Renal pelvis (tissue), 4 donors: Measurements from ENCODE around the gene TOMM7. TPM values are rescaled to one million over a fixed set of nuclear protein-coding genes. Genes with fewer than 3 reads are reported as not detected.
"Not testable (repeated sequence)": the region's sequence is repeated elsewhere in the genome, so short reads cannot be mapped to it uniquely, and the experiment has no call there.

Experiments used
- DNase-seq: peaks from one replicate; pipeline ENCODE4 v3.0.0-alpha.2; 2013
- polyA plus RNA-seq, 3 donors: library from polyadenylated mRNA; unstranded; fragments of 120-200 nt; gene quantifications; one replicate each; pipeline ENCODE4 v1.2.1, GENCODE V29; 2013; ENCODE audit not compliant: insufficient read length in 3 of 3

The TOMM7 gene
- polyA plus RNA-seq, 3 donors, result 346 to 461 (median 386) TPM

DNA sequence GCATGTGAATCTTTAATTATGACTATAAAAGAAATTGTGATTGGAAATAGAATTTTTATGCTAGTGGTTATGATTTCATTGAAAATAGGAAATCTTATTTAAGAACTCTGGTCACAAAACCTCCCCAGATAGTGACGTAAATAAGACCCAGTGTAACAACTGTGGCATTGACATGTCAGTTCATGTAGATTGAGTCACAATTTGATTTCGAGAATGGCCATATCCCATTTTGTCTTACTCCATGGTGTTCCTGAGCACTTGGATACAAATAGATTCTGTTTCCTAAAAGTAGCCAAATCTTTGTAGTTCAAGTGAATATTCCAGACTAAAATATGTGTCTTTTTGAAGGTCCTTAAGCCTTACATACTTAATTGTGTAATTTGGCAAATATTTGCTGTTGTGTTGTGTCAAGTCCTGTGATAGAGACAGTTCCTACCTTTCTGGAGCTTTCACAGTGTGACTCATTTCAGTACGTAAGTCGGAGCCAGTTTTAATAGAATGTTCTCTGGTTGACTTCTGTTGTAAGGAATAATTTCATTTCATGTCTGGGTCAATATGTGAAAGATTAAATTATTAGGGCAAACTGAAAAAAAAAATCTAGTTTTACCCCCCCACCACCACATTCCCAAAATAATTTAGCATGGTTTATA lies 37.1 kb upstream of the TOMM7 start:
- DNase-seq, result no peak

DNA sequence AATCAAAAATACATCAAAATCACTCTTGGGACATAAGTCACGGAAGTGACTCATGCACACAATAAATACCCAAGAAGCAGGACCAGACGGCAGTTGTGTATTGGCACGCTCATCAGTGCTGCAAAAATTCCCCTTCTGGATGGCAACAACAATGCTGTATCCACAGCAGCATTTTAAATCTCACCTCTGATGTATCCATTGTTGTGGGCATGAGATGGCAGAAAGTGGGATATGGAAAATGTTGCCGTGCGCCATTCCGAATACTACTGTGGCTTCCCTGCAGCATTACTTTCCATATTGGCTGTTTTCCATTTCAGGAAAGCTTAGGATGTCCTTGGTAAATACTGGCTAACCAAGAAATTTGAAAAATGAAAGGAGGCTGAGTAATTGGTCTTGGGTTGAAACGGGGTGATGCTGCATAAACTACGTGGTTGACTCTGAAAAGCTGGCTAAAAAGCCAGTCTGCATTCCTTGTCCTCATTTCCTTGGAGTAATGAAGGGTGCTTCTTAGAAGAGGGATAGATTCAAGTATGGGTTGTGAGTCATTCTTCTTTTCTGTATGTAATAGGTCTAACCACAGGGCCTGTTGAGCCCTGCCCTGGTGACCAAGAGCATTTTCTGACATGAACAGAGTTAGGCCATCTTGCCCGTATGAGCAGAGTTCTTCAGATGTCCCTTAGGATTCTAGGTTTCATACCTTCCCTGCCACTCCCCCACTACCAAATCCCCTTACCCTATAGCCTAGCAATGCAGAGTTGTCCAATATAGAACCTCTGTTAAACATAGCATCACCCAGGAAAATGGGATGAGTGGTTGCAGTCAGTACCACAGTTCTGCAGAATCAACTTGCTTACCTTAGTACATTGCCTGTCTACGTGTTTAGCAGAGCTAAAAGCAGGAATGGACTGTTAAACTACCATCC lies 36.3 kb upstream of the TOMM7 start:
- DNase-seq, result no peak

DNA sequence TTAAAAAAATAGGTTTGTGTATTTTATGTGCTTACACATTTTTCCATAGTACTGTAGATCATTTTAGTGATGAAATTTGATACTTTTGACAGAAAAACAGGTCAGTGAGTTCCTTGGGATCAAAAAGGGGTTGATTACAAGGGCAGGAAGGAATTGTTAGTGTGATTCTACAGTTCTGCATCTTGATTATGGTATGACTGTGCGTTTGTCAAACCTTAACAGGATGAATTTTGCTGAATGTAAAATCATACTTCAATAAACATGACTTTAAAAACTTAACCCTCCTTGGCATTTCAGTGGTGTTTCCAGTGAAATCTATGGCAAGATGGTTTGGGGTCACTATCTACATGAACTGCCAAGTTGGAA lies 35.6 kb upstream of the TOMM7 start:
- DNase-seq, result no peak

DNA sequence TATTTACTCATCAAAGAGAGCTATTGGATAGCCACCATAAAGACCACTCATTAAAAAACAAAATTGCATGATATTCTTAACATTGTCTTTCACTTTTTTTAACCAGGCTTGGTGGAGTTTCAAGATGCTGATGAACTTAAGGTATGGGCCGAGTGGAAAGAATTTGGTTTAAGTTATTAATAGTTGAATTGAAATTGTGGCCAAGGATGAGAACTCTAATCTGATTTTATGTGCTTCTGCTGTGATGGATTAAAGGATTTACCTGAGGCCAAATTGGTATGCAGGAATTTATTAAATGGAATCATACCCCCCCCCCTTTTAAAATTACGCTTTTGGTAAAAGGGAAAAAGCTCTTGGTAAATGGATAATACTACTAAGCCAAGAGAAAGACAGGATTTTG lies 33.8 kb upstream of the TOMM7 start:
- no peak for DNase-seq

DNA sequence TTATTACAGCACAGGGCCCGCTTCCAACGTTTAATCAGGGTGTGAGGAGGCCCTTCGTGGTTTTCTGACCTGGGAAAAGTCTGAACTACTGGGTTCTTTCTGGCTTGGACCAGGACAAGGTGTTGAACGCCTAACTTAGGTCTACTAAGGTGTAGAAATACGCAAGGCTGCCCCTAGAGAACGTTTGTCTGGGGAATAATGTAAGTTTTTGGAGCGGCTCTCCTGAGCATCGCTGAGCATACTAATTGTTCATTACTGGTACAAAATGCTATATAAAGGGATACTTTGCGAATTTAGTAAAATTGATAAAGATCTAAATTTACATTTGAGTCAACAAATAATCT lies 32.4 kb upstream of the TOMM7 start:
- no peak for DNase-seq

DNA sequence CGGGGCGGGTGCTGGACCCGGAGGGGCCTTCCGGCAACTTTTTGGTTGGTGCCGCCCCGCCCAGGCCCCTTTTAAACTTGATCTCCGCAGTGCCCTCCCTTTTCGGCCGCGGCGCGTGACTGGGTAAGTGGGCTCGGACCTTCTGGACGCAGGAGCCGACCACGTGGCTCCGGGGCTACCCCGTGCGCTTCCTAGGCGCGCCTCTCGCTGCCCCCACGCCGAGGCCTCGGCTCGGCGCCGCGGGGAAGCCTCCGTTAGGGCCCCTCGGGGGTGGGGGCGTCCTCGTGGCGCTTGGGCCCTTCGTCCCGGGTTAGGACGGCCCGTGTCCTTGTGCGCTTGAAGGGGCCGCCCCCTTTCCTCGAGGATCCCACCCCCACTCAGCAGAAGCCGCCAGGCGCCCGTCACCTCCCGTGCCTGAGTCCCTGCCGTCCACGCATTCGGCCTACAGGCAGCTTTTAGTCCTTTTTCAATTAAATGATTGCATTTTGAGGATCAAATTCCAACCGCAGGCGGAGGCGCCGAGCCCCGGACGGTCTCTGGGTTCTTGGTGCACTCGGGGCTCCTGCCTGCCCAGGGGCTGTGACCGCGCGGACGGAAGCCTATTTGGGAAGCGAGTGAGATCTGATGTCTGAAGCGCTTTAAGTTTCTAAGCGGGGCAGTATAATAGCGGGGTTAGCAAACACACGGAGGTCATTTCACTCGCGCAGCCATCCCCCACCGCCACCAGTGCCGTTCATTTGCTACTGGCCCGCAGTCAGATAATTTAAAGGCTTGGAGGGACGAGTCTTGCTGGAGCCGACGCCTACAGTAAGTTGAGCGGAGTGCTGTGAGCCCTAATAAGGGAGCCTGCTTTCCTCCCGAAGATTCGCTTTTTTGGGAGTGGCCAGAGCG lies 31.8 kb upstream of the TOMM7 start:
- peak; percentile 54 for DNase-seq

DNA sequence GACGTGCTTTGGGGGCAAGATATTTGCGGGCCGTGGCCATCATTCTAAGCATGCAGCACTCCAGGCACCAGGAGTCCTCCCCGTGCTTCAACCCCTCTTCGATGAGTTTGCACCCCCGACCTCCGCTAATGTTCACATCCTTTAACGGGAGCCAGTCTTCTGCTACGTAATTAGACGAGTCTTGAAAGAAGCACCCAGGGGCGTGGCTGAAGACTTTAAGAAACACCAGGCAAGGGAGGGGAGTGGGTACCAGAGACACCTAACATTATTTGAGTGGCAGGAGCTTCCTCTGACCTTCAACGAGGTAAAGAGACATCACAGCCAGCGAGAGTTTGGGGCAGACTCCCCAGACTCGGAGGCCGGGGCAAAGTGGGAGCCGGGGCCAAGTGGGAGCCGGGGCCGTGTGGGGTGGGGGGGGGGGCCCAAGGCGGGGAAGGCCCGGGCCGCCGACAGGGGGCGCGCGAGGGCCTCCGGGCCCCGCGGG lies 31.1 kb upstream of the TOMM7 start:
- no peak for DNase-seq

DNA sequence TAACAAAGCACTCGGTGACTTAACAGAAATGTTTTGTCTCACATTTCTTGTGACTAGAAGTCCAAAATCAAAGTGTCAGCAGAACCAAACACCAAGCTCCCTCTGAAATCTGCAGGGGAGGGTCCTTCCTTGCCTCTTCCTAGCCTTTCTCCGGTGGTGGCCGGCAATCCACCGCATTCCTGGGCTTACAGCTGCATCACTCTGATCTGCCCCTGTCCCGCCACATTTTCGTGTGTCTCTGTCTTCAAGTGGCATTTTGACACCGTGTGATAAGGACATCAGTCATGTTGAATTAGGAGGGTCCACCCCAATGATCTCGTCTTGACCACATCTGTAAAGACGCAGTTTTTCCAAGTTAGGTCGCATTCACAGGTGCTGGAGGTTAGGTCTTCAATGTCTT lies 30.5 kb upstream of the TOMM7 start:
- no peak for DNase-seq

DNA sequence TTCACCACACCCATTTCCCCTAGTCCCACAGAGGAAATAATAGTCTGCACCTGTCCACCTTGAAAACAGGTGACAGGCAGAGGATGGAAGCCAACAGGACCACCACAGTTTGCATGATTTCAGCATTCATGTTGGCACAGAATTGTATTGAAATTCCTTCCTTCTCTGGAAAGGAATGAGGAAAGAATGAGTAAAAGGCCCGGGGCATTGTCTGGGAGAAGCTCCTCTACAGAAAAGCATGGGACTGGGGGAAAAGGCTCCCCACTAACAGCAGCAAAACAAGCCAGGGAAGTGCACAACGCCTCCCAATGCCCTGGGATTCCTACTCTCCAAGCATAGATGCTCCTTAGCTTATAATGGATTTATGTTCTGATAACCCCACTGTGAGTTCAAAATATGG lies 28.5 kb upstream of the TOMM7 start:
- DNase-seq, result no peak

DNA sequence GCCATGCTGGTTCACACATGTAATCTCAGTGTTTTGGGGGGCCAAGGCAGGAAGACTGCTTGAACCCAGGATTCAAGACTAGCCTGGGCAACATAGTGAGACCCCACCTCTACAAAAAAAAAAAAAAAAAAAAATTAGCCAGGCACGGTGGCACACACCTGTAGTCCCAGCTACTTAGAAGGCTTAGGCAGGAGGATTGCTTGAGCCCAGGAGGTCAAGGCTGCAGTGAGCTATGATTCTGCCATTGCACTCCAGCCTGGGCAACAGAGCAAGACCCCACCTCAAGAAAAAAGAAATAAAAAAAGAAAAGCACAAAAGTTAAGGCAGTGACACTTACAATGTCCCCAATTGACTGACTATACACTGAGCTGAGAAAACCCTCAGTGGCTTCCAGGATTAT lies 27.7 kb upstream of the TOMM7 start:
- DNase-seq, result not testable (repeated sequence)

DNA sequence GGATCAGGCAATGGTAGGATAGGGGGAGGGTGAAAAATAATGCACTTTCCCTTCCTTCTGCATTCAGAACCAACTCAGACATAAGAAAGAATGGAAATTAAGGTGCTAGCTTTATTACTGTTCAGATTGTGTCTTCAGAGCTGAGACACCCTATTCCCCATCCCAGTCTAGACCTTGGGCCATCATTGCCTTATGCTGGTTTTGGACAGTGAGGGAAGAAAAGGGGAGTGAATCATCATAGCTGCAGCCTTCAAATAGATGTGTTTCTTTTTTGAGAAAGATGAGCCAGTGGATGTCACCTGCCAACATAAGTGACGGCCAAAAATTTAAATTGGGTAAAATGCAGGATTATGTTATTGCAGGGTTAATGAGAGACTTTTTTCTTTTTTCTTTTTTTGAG lies 27.0 kb upstream of the TOMM7 start:
- DNase-seq, result no peak

DNA sequence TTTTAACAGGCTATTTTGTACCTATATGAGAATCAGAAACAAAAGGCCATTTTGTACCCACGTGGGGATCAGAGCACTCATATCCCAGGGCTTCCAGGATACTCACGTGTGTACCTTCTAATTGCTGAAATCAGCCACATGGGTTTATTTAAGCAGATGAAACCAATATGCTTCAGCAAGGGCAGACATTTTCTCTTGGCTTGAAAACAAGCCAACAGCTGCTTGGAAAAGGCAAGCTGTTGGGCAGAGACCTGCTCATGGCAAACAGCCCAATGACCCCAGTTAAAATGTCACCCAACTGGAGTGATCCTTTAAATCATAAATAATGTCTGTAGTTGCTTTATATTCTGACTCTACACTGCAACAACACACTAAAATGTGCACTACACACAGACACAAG lies 26.5 kb upstream of the TOMM7 start:
- DNase-seq, result no peak

DNA sequence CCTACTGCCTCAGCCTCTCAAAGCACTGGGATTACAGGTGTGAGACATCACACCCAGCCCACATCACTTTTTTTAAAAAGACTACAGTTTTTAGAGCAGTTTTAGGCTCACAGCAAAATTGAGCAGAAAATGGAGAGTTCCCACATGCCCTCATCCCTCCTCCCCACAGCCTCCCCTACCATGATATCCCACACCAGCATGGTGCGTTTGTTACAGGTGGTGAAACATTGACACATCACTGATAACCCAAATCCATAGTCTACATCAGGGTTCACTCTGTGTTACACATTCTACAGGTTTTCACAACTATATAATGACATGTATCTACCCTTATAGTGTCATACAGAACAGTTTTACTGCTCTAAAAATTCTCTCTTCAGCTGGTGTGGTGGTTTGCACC lies 24.3 kb upstream of the TOMM7 start:
- DNase-seq, result no peak

DNA sequence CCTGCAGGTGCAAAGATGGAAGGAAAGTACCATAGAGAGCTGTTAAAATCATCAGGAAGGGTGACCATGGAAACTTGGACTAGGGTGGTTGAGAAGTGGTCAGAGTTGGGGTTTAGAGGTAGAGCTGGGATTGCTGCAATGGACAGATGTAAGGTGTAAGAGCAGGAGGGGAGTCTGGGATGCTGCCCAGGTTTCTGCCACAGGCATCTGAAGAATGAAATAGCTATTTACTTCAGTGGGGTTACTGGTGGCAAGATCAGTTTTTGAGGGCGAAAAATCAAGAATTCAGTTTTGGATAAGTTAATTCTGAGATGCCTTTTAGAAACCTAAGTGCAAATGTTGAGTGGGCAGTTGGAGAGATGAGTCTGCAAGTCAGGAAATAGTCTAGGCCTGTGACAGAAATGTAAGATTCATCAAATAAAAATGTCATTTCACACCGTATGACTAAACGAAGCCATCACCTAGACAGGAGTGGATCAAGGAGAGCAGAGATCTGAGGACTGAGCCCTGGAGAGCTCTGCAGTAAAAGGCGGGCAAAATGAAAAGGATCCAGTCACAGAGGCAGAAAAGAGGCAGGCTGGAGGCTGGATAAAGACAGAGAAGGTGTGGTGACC lies 22.7 kb upstream of the TOMM7 start:
- DNase-seq, result no peak

DNA sequence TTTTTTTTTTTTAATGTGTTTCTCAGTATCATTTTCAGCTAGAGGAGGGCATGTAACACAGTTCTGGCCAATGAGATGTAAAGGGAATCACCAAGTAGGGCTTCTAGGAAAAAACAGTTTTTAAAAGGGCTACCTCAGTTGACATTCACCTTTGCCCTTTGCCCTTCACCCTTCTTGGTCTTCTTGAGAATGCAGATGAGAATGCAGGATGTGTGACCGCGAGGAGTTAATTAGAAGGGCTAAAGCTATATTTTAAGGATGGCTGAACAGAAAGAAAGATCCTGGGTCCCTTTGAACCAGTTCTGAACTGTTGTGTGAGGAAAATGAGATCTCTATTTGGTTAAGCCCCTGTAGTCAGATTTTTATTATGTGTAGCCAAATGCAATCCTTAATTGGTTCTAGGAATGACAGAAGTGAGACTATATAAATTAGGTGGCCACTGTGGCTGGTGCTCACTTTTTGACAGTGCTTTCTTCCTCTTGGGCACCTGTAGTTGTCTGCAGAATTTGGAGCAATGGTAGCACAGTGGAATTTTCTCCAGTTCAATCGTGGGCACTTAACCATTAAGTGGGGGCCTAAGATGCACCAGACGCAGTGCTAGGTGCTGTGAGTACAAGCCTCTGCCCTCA lies 21.1 kb upstream of the TOMM7 start:
- DNase-seq, result no peak

DNA sequence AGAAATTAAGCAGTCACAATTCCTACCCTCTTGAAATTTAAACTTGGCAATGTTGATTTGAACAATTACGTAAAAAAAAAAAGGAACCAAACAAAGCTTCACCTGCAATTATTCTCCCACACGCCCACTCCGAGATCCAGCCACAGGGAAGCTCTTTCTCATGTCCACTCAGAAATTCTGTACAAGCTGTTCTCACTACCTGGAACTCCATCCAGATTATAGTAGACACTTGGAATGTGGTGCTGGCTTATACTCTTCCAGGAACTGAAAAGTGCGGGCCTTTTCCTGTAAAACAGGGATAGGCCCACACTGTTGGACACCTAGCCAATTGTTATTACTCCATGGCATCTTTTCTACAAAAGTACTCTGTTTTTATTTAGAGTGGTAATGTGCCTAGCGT lies 20.3 kb upstream of the TOMM7 start:
- no peak for DNase-seq

DNA sequence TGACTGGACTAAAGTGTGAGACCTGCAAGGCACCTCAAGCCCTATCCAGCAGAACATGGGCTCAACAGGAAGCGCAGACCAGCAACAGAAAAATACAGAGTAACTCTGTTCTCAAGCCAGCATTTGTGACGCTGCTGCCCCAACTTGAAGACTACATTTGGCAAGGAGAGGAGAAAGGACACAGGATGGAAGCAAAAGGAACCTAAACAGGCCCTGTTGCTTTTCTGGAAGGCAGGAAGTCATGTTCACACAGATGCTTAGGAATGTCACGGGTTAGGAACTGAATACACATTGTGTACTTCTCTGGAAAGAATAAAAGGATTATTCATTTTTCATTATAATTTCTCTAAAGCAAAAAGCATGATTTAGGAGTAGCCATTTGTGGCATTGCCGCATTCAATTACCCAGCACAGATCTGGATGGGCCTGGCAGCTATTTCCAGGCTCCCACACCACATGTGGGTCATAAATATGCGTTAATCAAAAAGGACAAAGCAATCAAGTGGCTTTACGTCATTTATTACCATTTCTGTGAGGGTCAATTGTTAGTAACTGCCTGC lies 19.8 kb upstream of the TOMM7 start:
- DNase-seq, result no peak

DNA sequence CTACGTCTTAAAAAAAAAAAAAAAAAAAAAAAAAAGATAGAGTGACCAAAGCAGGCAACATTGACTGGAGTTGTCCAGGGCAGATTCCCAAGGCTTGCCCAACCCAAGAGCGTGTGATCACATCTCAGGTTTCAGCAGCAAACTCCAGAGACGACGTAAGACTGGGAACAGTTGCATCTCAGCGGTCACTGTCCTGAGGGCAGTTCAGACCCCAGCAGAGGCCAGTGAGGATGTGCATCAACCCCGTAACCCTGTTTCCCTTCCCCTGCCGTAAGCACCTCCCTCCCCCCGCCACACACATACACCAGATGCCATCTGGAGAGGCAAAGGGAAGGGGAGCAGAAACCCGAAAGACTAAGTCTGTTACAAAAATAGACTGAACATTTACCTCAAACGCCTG lies 19.3 kb upstream of the TOMM7 start:
- DNase-seq, result no peak

DNA sequence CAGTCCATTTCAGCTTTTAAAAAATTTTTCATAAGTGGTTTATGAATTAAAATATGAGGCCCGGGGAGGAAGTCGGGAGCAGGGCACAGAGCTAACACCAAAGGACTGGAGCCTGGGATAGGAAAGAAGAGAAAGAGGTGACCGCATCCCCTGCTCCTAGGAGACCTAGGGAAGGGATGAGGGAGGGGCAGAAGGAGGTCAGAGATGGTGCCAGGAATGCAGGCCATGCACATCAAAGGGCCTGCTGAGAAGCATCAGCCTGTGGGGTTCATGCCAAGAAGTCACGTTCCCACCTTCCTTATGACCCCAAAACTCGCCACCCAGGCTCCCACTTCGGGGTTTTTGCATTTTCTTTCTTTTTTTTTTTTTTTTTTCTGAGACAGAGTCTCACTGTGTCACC lies 14.7 kb upstream of the TOMM7 start:
- DNase-seq, result no peak

DNA sequence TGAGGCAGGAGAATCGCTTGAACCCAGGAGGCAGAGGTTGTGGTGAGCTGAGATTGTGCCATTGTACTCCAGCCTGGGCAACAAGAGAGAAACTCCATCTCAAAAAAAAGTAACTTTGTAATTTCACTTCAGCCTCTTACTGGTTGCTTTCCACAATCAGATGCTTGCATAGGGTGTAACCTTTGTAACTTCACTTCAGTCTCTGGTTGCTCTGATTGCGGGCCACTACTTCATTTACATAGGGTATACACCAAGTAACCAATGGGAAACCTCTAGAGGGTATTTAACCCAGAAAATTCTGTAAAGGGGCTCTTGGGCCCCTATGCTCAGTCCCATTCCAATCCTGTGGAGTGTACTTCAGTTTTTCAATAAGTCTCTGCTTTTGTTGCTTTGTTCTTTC lies 13.9 kb upstream of the TOMM7 start:
- not testable (repeated sequence) for DNase-seq

DNA sequence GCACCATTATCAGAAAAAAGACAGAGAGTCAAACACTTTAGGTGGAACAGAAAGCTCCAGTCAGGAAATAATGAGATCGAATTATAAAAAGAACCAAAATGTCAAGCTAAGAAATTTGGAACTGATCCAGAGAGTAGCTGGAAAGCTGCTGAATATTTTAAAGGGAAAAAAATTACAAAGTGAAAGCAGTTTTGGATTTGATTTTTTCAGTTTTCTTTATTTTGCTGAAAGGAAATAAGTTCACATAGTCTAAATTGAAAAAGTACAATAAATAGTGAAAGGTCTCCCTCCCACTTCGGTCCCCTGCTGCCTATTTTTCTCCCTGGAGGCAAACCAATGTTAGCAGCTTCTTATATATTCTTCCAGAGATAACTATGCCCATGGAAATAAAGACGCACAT lies 11.3 kb upstream of the TOMM7 start:
- DNase-seq, result no peak
